Common myeloid progenitor, CD34-positive (primary cell): ENCODE data around the gene MPPE1.

Experiments
- CTCF ChIA-PET: fragments of 350-600 bp; sonication (Branson Sonifier 250); formaldehyde crosslinking; loops from one replicate; lab custom pipeline; 2021; ENCODE audit warnings: antibody characterized with exemption; lab: Charles Lee
- POLR2A ChIA-PET: fragments of 350-600 bp; sonication (Branson Sonifier 250); formaldehyde crosslinking; loops from one replicate; lab custom pipeline; 2021; ENCODE audit warnings: antibody characterized with exemption; lab: Charles Lee
- DNase-seq, 3 donors: peaks; one replicate each; pipeline versions ENCODE4 v3.0.0 to v3.0.0-alpha.2; 2013
- H3K27ac ChIP-seq, 2 experiments: 1 replicate in 1 of 2; 2 replicates in 1 of 2; pipeline ENCODE4 v1.7.0; 2013; ENCODE audit warnings: inconsistent platforms in 2 of 2, low read length in 2 of 2, mild to moderate bottlenecking in 2 of 2, low read depth in 1 of 2, moderate library complexity in 1 of 2; ENCODE audit not compliant: severe bottlenecking in 2 of 2, insufficient read depth in 1 of 2, poor library complexity in 1 of 2
- H3K27me3 ChIP-seq, 5 experiments: replicated peaks in 2 of 5; 1 replicate in 3 of 5; 2 replicates in 2 of 5; pipeline versions ENCODE4 v1.6.1 to v1.7.0; 2013; ENCODE audit warnings: low read length in 4 of 5, mild to moderate bottlenecking in 2 of 5, moderate library complexity in 2 of 5, inconsistent platforms in 1 of 5; ENCODE audit not compliant: insufficient read depth in 5 of 5, control insufficient read depth in 4 of 5
- H3K36me3 ChIP-seq, 4 experiments: 1 replicate in 2 of 4; 2 replicates in 2 of 4; pipeline versions ENCODE4 v1.6.1 to v1.7.0; 2013; ENCODE audit warnings: low read length in 3 of 4, control low read depth in 1 of 4, mild to moderate bottlenecking in 1 of 4; ENCODE audit not compliant: control insufficient read depth in 4 of 4, insufficient read depth in 4 of 4
- H3K4me1 ChIP-seq, 4 experiments: 1 replicate in 3 of 4; 2 replicates in 1 of 4; pipeline versions ENCODE4 v1.6.1 to v1.7.1; 2013; ENCODE audit warnings: low read length in 3 of 4, mild to moderate bottlenecking in 3 of 4, control low read depth in 1 of 4, inconsistent platforms in 1 of 4, moderate library complexity in 1 of 4; ENCODE audit not compliant: control insufficient read depth in 4 of 4, insufficient read depth in 4 of 4; ENCODE audit errors: control extremely low read depth in 1 of 4
- H3K4me3 ChIP-seq, 7 experiments: 1 replicate in 4 of 7; 2 replicates in 3 of 7; pipeline versions ENCODE4 v1.5.1 to v1.7.0; 2013; ENCODE audit warnings: mild to moderate bottlenecking in 7 of 7, low read length in 6 of 7, moderate library complexity in 6 of 7, inconsistent platforms in 2 of 7, low read depth in 2 of 7, control low read depth in 1 of 7; ENCODE audit not compliant: insufficient read depth in 4 of 7, control insufficient read depth in 1 of 7; ENCODE audit errors: extremely low read depth in 1 of 7
- H3K9me3 ChIP-seq, 5 experiments: 1 replicate in 4 of 5; 2 replicates in 1 of 5; pipeline versions ENCODE4 v1.6.1 to v1.7.1; 2013; ENCODE audit warnings: low read length in 4 of 5, mild to moderate bottlenecking in 2 of 5, inconsistent platforms in 1 of 5, low read depth in 1 of 5, moderate library complexity in 1 of 5; ENCODE audit not compliant: control insufficient read depth in 4 of 5, insufficient read depth in 2 of 5; ENCODE audit errors: control extremely low read depth in 1 of 5
- WGBS: methylation state at CpG from one replicate; pipeline ENCODE4 v1.1.5; 2013; ENCODE audit not compliant: insufficient coverage; 5-methylcytosine and 5-hydroxymethylcytosine counted together

Gene MPPE1

GRCh38 chr18:11844436-11844835 lies 63.7 kb downstream of the MPPE1 start:
- no peak overlapping the region for H3K27ac ChIP-seq
- no peak overlapping the region for H3K4me3 ChIP-seq
- H3K27me3 ChIP-seq: no peaks in the 10 kb centered on the region
- H3K4me1 ChIP-seq: peaks cover 0 to 12% (median under 1%) of the 10 kb centered on the region in 4 experiments
- 100% methylated on average over 4 of the region's 6 CpGs for WGBS
- no peaks in the 10 kb centered on the region for H3K36me3 ChIP-seq
- no peak for DNase-seq
- ChIA-PET CTCF (interaction anchor here (0.6 kb wide), 1 partner anchor 49 kb away, joined by 3 read pairs; no protein-coding TSS in a partner anchor), POLR2A (no interaction called here)
- H3K9me3 ChIP-seq: no peaks in the 10 kb centered on the region

GRCh38 chr18:11842562-11842961 lies 65.6 kb downstream of the MPPE1 start:
- no peak overlapping the region for H3K4me3 ChIP-seq
- 94% methylated on average over 5 of the region's 5 CpGs for WGBS
- H3K9me3 ChIP-seq: no peaks in the 10 kb centered on the region
- ChIA-PET CTCF (no interaction called here), POLR2A (no interaction called here)
- peaks cover 0 to 4% (median 0%) of the 10 kb centered on the region in 4 experiments for H3K4me1 ChIP-seq
- no peaks in the 10 kb centered on the region for H3K36me3 ChIP-seq
- H3K27me3 ChIP-seq: no peaks in the 10 kb centered on the region
- H3K27ac ChIP-seq: no peak overlapping the region
- no peak for DNase-seq

DNA sequence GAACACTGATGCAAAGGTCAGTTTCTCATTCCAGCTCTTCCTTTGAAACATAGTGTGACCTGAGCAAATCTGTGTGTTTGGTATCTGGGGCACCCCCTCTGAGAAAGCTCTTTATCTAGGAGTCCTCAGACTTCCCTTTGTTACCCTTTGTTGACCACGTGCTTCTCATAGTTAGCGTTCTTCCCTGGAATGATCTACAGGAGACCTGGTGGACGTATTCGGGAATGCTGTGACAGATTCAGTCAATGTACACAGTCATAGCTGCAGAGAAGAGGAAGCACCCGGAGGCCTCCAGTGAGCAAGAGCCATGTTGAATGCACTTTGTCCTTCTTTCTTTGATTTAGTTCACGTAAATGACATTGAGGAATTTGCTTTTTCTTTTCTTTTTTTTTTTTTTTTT lies 67.6 kb downstream of the MPPE1 start:
- no peak for DNase-seq
- POLR2A ChIA-PET: no interaction called here
- no peaks in the 10 kb centered on the region for H3K4me1 ChIP-seq
- no peaks in the 10 kb centered on the region for H3K9me3 ChIP-seq
- CTCF ChIA-PET: no interaction called here
- 58% methylated on average over 5 of the region's 6 CpGs for WGBS
- no peaks in the 10 kb centered on the region for H3K27me3 ChIP-seq
- no peaks in the 10 kb centered on the region for H3K36me3 ChIP-seq
- no peak overlapping the region for H3K27ac ChIP-seq
- no peak overlapping the region for H3K4me3 ChIP-seq

DNA sequence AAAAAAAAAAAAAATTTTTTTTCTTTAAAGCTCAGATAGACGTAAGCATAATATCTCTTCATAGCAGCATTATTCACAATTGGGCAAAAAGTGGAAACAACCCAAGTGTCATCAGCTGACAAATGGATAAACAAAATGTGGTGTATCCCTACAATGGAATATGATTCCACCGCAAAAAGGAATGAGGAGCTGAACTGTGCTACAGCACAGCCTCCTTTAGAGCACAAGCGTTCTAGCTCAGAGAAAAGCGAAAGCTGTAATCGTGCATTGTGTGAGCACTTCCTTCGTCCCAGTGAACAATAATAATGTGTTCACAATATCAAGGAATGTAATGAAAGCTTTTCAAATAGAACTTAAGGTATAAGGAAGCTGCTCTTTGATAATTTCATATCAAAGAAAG lies 68.6 kb downstream of the MPPE1 start:
- ChIA-PET CTCF (interaction anchor here (0.6 kb wide), 1 partner anchor 60 kb away, joined by 3 read pairs; no protein-coding TSS in a partner anchor), POLR2A (no interaction called here)
- no peaks in the 10 kb centered on the region for H3K4me1 ChIP-seq
- no peaks in the 10 kb centered on the region for H3K9me3 ChIP-seq
- WGBS: 92% methylated on average over 4 of the region's 6 CpGs
- no peak overlapping the region for H3K4me3 ChIP-seq
- DNase-seq: no peak
- H3K27me3 ChIP-seq: no peaks in the 10 kb centered on the region
- no peaks in the 10 kb centered on the region for H3K36me3 ChIP-seq
- no peak overlapping the region for H3K27ac ChIP-seq

- no peaks in the 10 kb centered on the region for H3K36me3 ChIP-seq
- WGBS: 88% methylated on average over 3 of the region's 5 CpGs
- no peak overlapping the region for H3K4me3 ChIP-seq
- no peak overlapping the region for H3K27ac ChIP-seq
- ChIA-PET CTCF (interaction anchor here (1.7 kb wide), 1 partner anchor 107 kb away, joined by 4 read pairs; no protein-coding TSS in a partner anchor), POLR2A (no interaction called here)
- no peaks in the 10 kb centered on the region for H3K4me1 ChIP-seq
- DNase-seq: no peak
- H3K9me3 ChIP-seq: no peaks in the 10 kb centered on the region
- peaks cover 0 to 2% (median 0%) of the 10 kb centered on the region in 5 experiments for H3K27me3 ChIP-seq
These were observed 73.3 kb downstream of the MPPE1 start for GRCh38 chr18:11834772-11835171.
